OCI-LY7 (cell line): ENCODE results near the gene CCDC85A.

ENCODE experiments used
- CTCF ChIP-seq: fragments of 200-600 bp; sonication (generic); conservative IDR thresholded peaks from 2 replicates; pipeline ENCODE4 v1.5.1; 2014; ENCODE audit warnings: mild to moderate bottlenecking, antibody characterized with exemption, low read length, moderate library complexity, mixed read lengths
- EZH2phosphoT487 ChIP-seq: fragments of 200-600 bp; sonication (generic); IDR thresholded peaks from 2 replicates; pipeline ENCODE4 v1.6.1; 2018; ENCODE audit warnings: low read depth, borderline replicate concordance, mild to moderate bottlenecking, mixed run types, antibody characterized with exemption, low read length, moderate library complexity, mixed read lengths

GRCh38 chr2:56286936-56287335 lies 103.1 kb downstream of the CCDC85A start:
- TF ChIP-seq CTCF (no peak), EZH2phosphoT487 (no peak)
